ENCODE results near the gene AUTS2.

The AUTS2 gene

GRCh38 chr7:69687739-69688433, 89.6 kb downstream of the AUTS2 start:
- DNase-seq (ENCODE audit: low spot score): no peak

- no peak for DNase-seq (ENCODE audit: low spot score)
These were observed 92.1 kb downstream of the AUTS2 start for GRCh38 chr7:69690329-69690728.

GRCh38 chr7:69691327-69691726, 93.1 kb downstream of the AUTS2 start:
- no peak for DNase-seq (ENCODE audit: low spot score)

- DNase-seq (ENCODE audit: low spot score): no peak
These were observed 93.5 kb downstream of the AUTS2 start for GRCh38 chr7:69691734-69692133.

DNA sequence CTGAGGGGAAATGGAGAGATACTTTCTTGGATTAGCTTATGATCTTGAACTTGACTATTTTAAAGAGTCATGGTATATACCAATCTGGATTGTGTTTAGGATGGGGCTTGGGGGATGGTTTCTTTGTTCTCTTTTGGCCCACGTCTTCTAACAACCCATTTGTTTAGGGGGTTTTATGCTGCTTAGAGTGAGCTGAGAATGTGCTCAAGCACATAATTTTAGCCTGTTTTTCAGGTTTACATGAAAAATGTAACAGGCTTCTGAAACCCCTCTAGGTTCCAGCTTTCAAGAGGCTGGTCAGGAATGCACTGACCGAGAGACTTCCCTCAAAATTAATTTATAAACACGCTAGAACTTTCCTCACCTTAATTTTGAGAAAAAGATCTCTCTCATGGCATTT, 94.3 kb downstream of the AUTS2 start:
- DNase-seq (ENCODE audit: low spot score): no peak

- no peak for DNase-seq (ENCODE audit: low spot score)
These were observed 94.8 kb downstream of the AUTS2 start for GRCh38 chr7:69693042-69693441.

- no peak for DNase-seq (ENCODE audit: low spot score)
These were observed 97.8 kb downstream of the AUTS2 start for GRCh38 chr7:69696054-69696591.

- no peak for DNase-seq (ENCODE audit: low spot score)
These were observed 98.7 kb downstream of the AUTS2 start for GRCh38 chr7:69696686-69697685.

- DNase-seq (ENCODE audit: low spot score): no peak
These were observed 100.0 kb downstream of the AUTS2 start for GRCh38 chr7:69698109-69698825.

DNA sequence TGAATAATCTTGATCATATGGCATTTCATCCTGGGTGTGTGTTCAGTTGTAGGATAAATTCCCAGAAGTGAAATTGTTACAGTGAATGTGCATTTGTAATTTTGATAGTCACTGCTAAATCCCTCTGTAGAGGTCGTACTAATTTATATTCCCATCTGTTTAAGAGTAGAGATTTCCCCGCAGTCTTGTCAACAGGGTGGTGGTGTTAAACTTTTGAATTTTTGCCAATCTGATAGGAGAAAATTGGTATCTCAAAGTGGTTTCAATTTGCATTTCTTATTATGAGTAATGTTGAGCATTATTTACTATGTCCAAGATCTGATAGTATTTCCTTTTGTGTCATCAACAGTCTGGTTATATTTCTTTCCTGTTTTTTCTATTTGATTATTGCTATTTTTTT, 101.7 kb downstream of the AUTS2 start:
- DNase-seq (ENCODE audit: low spot score): no peak

GRCh38 chr7:69700331-69700730, 102.1 kb downstream of the AUTS2 start:
- no peak for DNase-seq (ENCODE audit: low spot score)

DNA sequence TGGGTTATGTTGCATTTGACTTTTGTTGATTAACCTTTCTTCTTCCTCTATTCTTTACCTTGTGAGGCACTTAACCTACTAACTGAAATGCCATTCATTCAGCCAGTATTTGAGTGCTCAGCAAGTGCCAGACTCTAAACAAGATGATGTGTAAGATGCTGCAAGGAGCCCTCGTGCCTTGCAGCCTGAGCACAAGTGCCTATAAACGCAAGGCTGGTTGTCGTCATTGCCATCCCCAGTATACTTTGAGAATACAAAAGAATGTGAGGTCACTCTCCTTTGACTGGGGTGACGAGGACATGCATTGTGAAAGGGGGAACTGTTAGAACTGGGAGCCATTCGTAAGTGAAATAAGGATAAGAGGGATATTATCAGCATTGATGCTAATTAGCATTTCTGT, 103.0 kb downstream of the AUTS2 start:
- no peak for DNase-seq (ENCODE audit: low spot score)

DNA sequence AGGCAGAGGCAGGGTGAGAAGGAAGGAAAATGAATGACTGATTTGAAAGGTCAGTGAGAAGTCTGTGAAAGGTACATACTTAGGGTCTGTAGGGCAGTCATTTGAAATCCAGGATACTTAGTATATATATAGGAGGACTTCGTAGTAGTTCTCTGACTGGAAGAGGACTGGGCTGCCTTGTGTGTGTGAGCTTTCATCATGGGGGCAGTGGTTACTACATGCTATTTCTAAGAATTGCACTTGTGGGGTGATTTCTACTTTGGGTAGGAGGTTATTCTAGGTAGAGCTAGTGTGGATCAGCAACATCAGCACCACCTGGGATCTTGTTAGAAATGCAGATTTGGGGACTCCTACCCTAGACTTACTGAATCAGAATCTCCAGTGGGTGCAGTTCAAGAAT, 104.1 kb downstream of the AUTS2 start:
- DNase-seq (ENCODE audit: low spot score): no peak

DNA sequence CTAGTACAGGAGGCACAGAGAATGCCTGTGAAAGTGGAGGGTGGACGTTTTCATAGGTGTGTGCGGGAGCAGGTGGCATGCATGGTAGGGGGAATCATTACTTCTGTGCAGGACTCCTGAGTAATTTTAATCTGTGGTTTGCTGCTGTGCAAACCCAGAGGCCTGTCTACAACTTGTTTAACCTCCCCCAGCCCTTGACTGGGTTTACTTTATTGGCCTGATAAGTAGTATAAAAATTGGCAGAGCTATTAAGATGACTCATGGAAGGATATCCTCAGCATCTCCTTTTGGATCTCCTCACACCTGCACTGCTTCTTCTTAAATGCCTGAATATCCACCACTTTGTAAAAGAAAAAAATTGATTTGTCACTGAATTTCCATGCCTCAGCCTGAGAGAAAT, 104.8 kb downstream of the AUTS2 start:
- no peak for DNase-seq (ENCODE audit: low spot score)

GRCh38 chr7:69706070-69706469, 107.8 kb downstream of the AUTS2 start:
- DNase-seq (ENCODE audit: low spot score): no peak

- no peak for DNase-seq (ENCODE audit: low spot score)
These were observed 110.6 kb downstream of the AUTS2 start for GRCh38 chr7:69708857-69709256.

- DNase-seq (ENCODE audit: low spot score): no peak
These were observed 112.6 kb downstream of the AUTS2 start for GRCh38 chr7:69710768-69711438.

DNA sequence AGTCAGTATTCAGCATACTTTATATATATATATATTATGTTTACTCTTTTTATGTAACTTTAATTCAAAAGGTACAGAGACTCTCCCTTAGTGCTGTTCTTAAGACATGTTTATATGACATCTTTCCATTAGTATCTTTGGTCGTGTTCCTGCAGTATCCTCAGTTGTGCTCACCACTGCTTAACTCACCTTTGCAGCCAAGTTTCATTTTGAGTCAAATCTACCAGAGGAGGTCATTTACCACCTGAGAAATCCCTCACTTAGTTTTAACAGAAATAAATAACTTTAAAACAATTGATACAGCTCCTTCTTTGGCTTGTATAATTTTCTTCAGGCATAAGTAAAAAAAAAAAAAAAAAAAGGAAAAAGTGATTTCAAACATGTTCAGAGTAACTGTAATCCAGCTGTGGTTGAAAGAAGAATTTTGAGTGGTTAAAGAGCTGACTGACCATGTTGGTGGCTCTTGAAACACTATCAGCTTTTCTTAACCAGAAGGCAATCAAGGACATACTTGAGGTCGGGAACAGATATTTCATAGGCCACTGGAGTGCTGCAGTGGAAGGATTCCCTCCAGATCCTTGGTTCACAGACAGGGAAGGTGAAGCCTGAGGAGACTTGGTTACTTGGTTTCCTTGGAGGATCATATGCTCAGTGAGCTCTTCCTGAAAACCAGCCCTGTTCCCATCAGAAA, 116.8 kb downstream of the AUTS2 start:
- DNase-seq (ENCODE audit: low spot score): no peak

GRCh38 chr7:69717221-69717620, 118.9 kb downstream of the AUTS2 start:
- no peak for DNase-seq (ENCODE audit: low spot score)

DNA sequence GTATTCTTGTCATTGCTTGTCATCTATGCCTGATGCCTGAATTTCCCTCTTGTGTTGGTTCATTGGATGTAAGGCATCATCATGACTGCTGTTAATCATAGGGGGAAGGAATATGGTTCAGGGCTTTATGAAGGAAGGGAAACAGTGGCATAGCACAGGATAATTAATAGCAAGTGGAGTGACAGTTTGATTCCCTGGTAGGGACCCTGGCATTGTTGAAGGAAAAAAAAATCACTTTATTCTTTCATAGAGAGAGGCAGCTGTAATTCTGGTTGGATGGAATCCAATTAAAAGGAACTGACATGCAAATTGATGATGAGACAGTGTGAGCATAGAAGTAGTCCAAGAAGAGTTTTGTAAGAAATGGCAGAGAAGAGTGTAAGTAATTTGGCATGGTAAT, 121.4 kb downstream of the AUTS2 start:
- no peak for DNase-seq (ENCODE audit: low spot score)

DNA sequence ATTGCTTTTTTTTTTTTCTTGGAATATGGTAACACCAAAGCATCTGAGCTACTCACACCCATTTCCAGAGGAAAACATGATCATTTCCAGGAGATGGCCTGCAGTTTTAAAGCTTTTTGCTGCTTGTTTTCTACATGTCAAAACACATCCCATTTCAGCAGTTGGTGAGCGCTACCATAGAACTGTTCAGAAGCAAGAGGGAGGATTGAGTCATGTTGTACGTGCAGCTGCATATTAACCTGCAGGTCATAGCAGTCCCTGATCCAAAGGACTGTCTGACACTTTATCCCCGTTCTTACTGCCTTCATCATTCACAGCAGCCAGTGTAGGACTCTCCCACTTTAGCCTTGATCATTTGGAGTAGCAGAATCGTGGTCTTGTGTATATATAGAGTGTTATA, 124.6 kb downstream of the AUTS2 start:
- no peak for DNase-seq (ENCODE audit: low spot score)
